Measurements from ENCODE around the gene BLVRB. TPM values are rescaled to one million over a fixed set of nuclear protein-coding genes. Genes with fewer than 3 reads are reported as not detected.
"Not testable (repeated sequence)": the region's sequence is repeated elsewhere in the genome, so short reads cannot be mapped to it uniquely, and the experiment has no call there.

Gene BLVRB
- total RNA-seq, 1 experiment from 2014 or later, result 10.2 TPM

GRCh38 chr19:40497214-40497613, 31.7 kb upstream of the BLVRB start:
- DNase-seq, result no peak
- Histone ChIP-seq H3K36me3 (ENCODE audit: insufficient read depth, low read length) (no peaks in the 10 kb centered on the region), H3K9ac (ENCODE audit: low read length) (no peak overlapping the region), H2AFZ (ENCODE audit: low read length) (no peak overlapping the region), H3K27ac (ENCODE audit: low read length) (no peak overlapping the region), H3K4me3 (ENCODE audit: low read length) (no peak overlapping the region), H4K20me1 (ENCODE audit: insufficient read depth, low read depth, low read length) (no peaks in the 10 kb centered on the region), H3K4me1 (ENCODE audit: low read length) (no peaks in the 10 kb centered on the region), H3K9me2 (replicated peaks; ENCODE audit: insufficient read depth, low read length) (no peaks in the 10 kb centered on the region), H3K4me2 (ENCODE audit: low read depth, low read length, poor library complexity, severe bottlenecking) (no peak overlapping the region), H3K27me3 (ENCODE audit: low read length) (no peaks in the 10 kb centered on the region), H3K9me3 (ENCODE audit: low read length) (no peaks in the 10 kb centered on the region), H3K79me2 (ENCODE audit: low read length) (no peaks in the 10 kb centered on the region)

- no peak overlapping the region for H3K27ac ChIP-seq (ENCODE audit: low read length)
- H2AFZ ChIP-seq (ENCODE audit: low read length), result no peak overlapping the region
- H3K4me1 ChIP-seq (ENCODE audit: low read length), result no peaks in the 10 kb centered on the region
- H3K27me3 ChIP-seq (ENCODE audit: low read length), result no peaks in the 10 kb centered on the region
- H3K9me3 ChIP-seq (ENCODE audit: low read length), result no peaks in the 10 kb centered on the region
- H3K4me2 ChIP-seq (ENCODE audit: low read depth, low read length, poor library complexity, severe bottlenecking), result no peak overlapping the region
- H4K20me1 ChIP-seq (ENCODE audit: insufficient read depth, low read depth, low read length), result no peaks in the 10 kb centered on the region
- H3K36me3 ChIP-seq (ENCODE audit: insufficient read depth, low read length), result no peaks in the 10 kb centered on the region
- no peaks in the 10 kb centered on the region for H3K79me2 ChIP-seq (ENCODE audit: low read length)
- no peaks in the 10 kb centered on the region for H3K9me2 ChIP-seq (replicated peaks; ENCODE audit: insufficient read depth, low read length)
- DNase-seq, result no peak
- H3K4me3 ChIP-seq (ENCODE audit: low read length), result no peak overlapping the region
- no peak overlapping the region for H3K9ac ChIP-seq (ENCODE audit: low read length)
These were observed 28.8 kb upstream of the BLVRB start for GRCh38 chr19:40494191-40494838.

- H3K79me2 ChIP-seq (ENCODE audit: low read length), result no peaks in the 10 kb centered on the region
- no peak overlapping the region for H3K9ac ChIP-seq (ENCODE audit: low read length)
- no peak overlapping the region for H3K27ac ChIP-seq (ENCODE audit: low read length)
- H3K9me3 ChIP-seq (ENCODE audit: low read length), result no peaks in the 10 kb centered on the region
- no peaks in the 10 kb centered on the region for H3K9me2 ChIP-seq (replicated peaks; ENCODE audit: insufficient read depth, low read length)
- no peak overlapping the region for H2AFZ ChIP-seq (ENCODE audit: low read length)
- no peaks in the 10 kb centered on the region for H3K4me1 ChIP-seq (ENCODE audit: low read length)
- no peaks in the 10 kb centered on the region for H3K36me3 ChIP-seq (ENCODE audit: insufficient read depth, low read length)
- no peak overlapping the region for H3K4me2 ChIP-seq (ENCODE audit: low read depth, low read length, poor library complexity, severe bottlenecking)
- H4K20me1 ChIP-seq (ENCODE audit: insufficient read depth, low read depth, low read length), result no peaks in the 10 kb centered on the region
- no peak overlapping the region for H3K4me3 ChIP-seq (ENCODE audit: low read length)
- H3K27me3 ChIP-seq (ENCODE audit: low read length), result no peaks in the 10 kb centered on the region
- DNase-seq, result no peak
These were observed 28.2 kb upstream of the BLVRB start for GRCh38 chr19:40493778-40494177.

GRCh38 chr19:40492274-40492673, 26.7 kb upstream of the BLVRB start:
- Histone ChIP-seq H3K9me3 (ENCODE audit: low read length) (no peaks in the 10 kb centered on the region), H3K36me3 (ENCODE audit: insufficient read depth, low read length) (no peaks in the 10 kb centered on the region), H3K9me2 (replicated peaks; ENCODE audit: insufficient read depth, low read length) (no peaks in the 10 kb centered on the region), H3K27me3 (ENCODE audit: low read length) (no peaks in the 10 kb centered on the region), H4K20me1 (ENCODE audit: insufficient read depth, low read depth, low read length) (no peaks in the 10 kb centered on the region), H3K27ac (ENCODE audit: low read length) (no peak overlapping the region), H3K9ac (ENCODE audit: low read length) (no peak overlapping the region), H3K4me2 (ENCODE audit: low read depth, low read length, poor library complexity, severe bottlenecking) (no peak overlapping the region), H3K79me2 (ENCODE audit: low read length) (no peaks in the 10 kb centered on the region), H3K4me1 (ENCODE audit: low read length) (no peaks in the 10 kb centered on the region), H3K4me3 (ENCODE audit: low read length) (no peak overlapping the region), H2AFZ (ENCODE audit: low read length) (no peak overlapping the region)
- no peak for DNase-seq

GRCh38 chr19:40489882-40490230, 24.3 kb upstream of the BLVRB start:
- Histone ChIP-seq H2AFZ (ENCODE audit: low read length) (no peak overlapping the region), H3K79me2 (ENCODE audit: low read length) (no peaks in the 10 kb centered on the region), H3K9me3 (ENCODE audit: low read length) (no peaks in the 10 kb centered on the region), H3K4me2 (ENCODE audit: low read depth, low read length, poor library complexity, severe bottlenecking) (no peak overlapping the region), H3K27me3 (ENCODE audit: low read length) (no peaks in the 10 kb centered on the region), H3K36me3 (ENCODE audit: insufficient read depth, low read length) (no peaks in the 10 kb centered on the region), H4K20me1 (ENCODE audit: insufficient read depth, low read depth, low read length) (no peaks in the 10 kb centered on the region), H3K4me1 (ENCODE audit: low read length) (no peaks in the 10 kb centered on the region), H3K9me2 (replicated peaks; ENCODE audit: insufficient read depth, low read length) (no peaks in the 10 kb centered on the region), H3K4me3 (ENCODE audit: low read length) (no peak overlapping the region), H3K27ac (ENCODE audit: low read length) (no peak overlapping the region), H3K9ac (ENCODE audit: low read length) (no peak overlapping the region)
- DNase-seq, result no peak

- DNase-seq, result no peak
- H3K9me2 ChIP-seq (replicated peaks; ENCODE audit: insufficient read depth, low read length), result no peaks in the 10 kb centered on the region
- no peak overlapping the region for H3K27ac ChIP-seq (ENCODE audit: low read length)
- no peaks in the 10 kb centered on the region for H3K79me2 ChIP-seq (ENCODE audit: low read length)
- no peaks in the 10 kb centered on the region for H3K4me1 ChIP-seq (ENCODE audit: low read length)
- H3K4me2 ChIP-seq (ENCODE audit: low read depth, low read length, poor library complexity, severe bottlenecking), result no peak overlapping the region
- H3K9ac ChIP-seq (ENCODE audit: low read length), result no peak overlapping the region
- no peak overlapping the region for H2AFZ ChIP-seq (ENCODE audit: low read length)
- H3K36me3 ChIP-seq (ENCODE audit: insufficient read depth, low read length), result no peaks in the 10 kb centered on the region
- H3K4me3 ChIP-seq (ENCODE audit: low read length), result no peak overlapping the region
- H3K27me3 ChIP-seq (ENCODE audit: low read length), result no peaks in the 10 kb centered on the region
- H3K9me3 ChIP-seq (ENCODE audit: low read length), result no peaks in the 10 kb centered on the region
- H4K20me1 ChIP-seq (ENCODE audit: insufficient read depth, low read depth, low read length), result no peaks in the 10 kb centered on the region
These were observed 20.5 kb upstream of the BLVRB start for GRCh38 chr19:40486017-40486416.

- H3K27me3 ChIP-seq (ENCODE audit: low read length); H3K27ac ChIP-seq (ENCODE audit: low read length); H3K4me1 ChIP-seq (ENCODE audit: low read length); H3K79me2 ChIP-seq (ENCODE audit: low read length); DNase-seq; H3K9me2 ChIP-seq (replicated peaks; ENCODE audit: insufficient read depth, low read length); H3K4me3 ChIP-seq (ENCODE audit: low read length); H4K20me1 ChIP-seq (ENCODE audit: insufficient read depth, low read depth, low read length); H2AFZ ChIP-seq (ENCODE audit: low read length); H3K4me2 ChIP-seq (ENCODE audit: low read depth, low read length, poor library complexity, severe bottlenecking); H3K9me3 ChIP-seq (ENCODE audit: low read length); H3K36me3 ChIP-seq (ENCODE audit: insufficient read depth, low read length); H3K9ac ChIP-seq (ENCODE audit: low read length): not testable (repeated sequence)
These were observed 10.5 kb upstream of the BLVRB start for GRCh38 chr19:40475878-40476644.

- Histone ChIP-seq H3K27me3 (ENCODE audit: low read length) (no peaks in the 10 kb centered on the region), H3K4me2 (ENCODE audit: low read depth, low read length, poor library complexity, severe bottlenecking) (no peak overlapping the region), H3K9me3 (ENCODE audit: low read length) (no peaks in the 10 kb centered on the region), H3K79me2 (ENCODE audit: low read length) (no peaks in the 10 kb centered on the region), H3K4me3 (ENCODE audit: low read length) (no peak overlapping the region), H2AFZ (ENCODE audit: low read length) (no peak overlapping the region), H3K4me1 (ENCODE audit: low read length) (no peaks in the 10 kb centered on the region), H3K9me2 (replicated peaks; ENCODE audit: insufficient read depth, low read length) (no peaks in the 10 kb centered on the region), H4K20me1 (ENCODE audit: insufficient read depth, low read depth, low read length) (no peaks in the 10 kb centered on the region), H3K36me3 (ENCODE audit: insufficient read depth, low read length) (no peaks in the 10 kb centered on the region), H3K27ac (ENCODE audit: low read length) (no peak overlapping the region), H3K9ac (ENCODE audit: low read length) (no peak overlapping the region)
- no peak for DNase-seq
These were observed 9.2 kb upstream of the BLVRB start for GRCh38 chr19:40474737-40475136.

All from Karpas-422 (cell line).